ENCODE measurements around the gene MAPK8IP2. TPM values are rescaled to one million over a fixed set of nuclear protein-coding genes. Genes with fewer than 3 reads are reported as not detected.
"Not testable (repeated sequence)": the region's sequence is repeated elsewhere in the genome, so short reads cannot be mapped to it uniquely, and the experiment has no call there.

MAPK8IP2 gene
- total RNA-seq, 4 donors from 2014 or later = 3.0 to 6.1 (median 4.8) TPM

DNA sequence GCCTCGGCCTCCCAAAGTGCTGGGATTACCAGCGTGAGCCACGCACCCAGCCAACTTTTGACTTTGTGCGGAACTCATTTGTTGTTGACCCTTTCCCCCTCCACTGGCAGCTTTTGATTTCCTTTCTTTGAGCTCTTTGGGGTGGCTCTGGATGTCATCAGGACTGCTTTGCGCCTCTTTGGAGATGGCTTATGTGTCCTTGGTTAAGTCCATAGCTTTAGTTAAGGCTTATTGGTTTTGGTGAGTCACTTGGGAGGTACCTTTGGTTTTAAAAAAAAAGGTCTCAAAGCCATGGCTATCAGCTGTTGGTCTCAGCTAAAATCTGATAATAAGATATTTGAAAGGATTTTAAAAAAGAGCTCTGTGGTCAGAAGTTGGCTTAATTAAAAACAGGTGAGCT lies 32.5 kb downstream of the MAPK8IP2 start:
- Histone ChIP-seq H3K27me3 (no peaks in the 10 kb centered on the region), H3K9me3 (no peaks in the 10 kb centered on the region), H3K4me3 (no peak overlapping the region), H3K27ac (no peak overlapping the region), H3K4me1 (peaks cover 0 to 8% (median 7%) of the 10 kb centered on the region in 4 donors), H3K36me3 (no peaks in the 10 kb centered on the region)
- 64 to 77% methylated on average over 5 of the region's 5 CpGs for WGBS, 2 donors
- TF ChIP-seq, protein P1, sequence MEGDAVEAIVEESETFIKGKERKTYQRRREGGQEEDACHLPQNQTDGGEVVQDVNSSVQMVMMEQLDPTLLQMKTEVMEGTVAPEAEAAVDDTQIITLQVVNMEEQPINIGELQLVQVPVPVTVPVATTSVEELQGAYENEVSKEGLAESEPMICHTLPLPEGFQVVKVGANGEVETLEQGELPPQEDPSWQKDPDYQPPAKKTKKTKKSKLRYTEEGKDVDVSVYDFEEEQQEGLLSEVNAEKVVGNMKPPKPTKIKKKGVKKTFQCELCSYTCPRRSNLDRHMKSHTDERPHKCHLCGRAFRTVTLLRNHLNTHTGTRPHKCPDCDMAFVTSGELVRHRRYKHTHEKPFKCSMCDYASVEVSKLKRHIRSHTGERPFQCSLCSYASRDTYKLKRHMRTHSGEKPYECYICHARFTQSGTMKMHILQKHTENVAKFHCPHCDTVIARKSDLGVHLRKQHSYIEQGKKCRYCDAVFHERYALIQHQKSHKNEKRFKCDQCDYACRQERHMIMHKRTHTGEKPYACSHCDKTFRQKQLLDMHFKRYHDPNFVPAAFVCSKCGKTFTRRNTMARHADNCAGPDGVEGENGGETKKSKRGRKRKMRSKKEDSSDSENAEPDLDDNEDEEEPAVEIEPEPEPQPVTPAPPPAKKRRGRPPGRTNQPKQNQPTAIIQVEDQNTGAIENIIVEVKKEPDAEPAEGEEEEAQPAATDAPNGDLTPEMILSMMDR (IDR thresholded peaks at IDR 0.05) = no peak
- TF ChIP-seq POLR2A (IDR thresholded peaks at IDR 0.05) (no peak), EP300 (IDR thresholded peaks at IDR 0.05) (no peak)
- DNase-seq (ENCODE audit: low spot score in 2 of 2) = no peak

DNA sequence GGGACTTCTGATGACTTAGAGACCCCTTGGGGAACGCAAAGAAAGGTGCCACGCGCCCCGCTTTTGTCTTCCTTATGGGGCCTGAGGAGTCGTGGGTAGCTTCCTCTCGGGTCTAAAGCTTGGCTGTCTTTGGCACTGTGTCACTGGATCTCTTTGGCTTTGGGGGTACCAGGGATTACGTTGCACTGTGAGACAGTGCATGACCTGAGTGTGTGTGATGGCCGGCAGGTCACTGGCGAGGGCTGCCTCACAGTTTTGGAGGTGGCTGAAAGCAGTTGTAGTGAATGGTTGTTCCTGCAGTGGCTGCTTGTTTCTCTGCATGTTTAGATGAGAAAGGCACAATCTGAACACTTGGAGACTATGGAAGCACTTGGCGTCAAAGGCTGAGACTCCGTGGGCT lies 33.2 kb downstream of the MAPK8IP2 start:
- H3K4me3 ChIP-seq = no peak overlapping the region
- WGBS, 2 donors = 76 to 79% methylated on average over 11 of the region's 11 CpGs
- H3K27ac ChIP-seq = no peak overlapping the region
- DNase-seq (ENCODE audit: low spot score in 2 of 2) = no peak
- peaks cover 0 to 3% (median 2%) of the 10 kb centered on the region in 4 donors for H3K4me1 ChIP-seq
- H3K36me3 ChIP-seq = no peaks in the 10 kb centered on the region
- TF ChIP-seq, protein P1 (IDR thresholded peaks at IDR 0.05) = no peak
- no peak for TF ChIP-seq EP300 (IDR thresholded peaks at IDR 0.05)
- H3K9me3 ChIP-seq = no peaks in the 10 kb centered on the region
- H3K27me3 ChIP-seq = no peaks in the 10 kb centered on the region

DNA sequence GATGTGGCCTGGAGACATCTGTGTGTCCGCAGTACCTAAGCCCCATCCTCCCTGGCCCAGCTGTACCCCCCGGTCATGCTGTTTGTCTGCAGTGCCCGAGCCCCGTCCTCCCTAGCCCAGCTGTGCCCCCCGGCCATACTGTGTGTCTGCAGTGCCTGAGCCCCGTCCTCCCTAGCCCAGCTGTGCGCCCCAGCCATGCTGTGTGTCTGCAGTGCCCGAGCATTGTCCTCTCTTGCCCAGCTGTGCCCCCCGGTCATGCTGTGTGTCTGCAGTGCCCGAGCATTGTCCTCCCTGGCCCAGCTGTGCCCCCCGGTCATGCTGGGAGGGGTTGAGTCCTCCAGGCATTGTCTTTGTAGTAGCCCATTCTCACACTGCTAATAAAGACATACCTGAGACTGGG lies 35.0 kb downstream of the MAPK8IP2 start:
- DNase-seq (ENCODE audit: low spot score in 2 of 2) = no peak
- Histone ChIP-seq H3K27me3 (no peaks in the 10 kb centered on the region), H3K9me3 (no peaks in the 10 kb centered on the region), H3K4me1 (no peaks in the 10 kb centered on the region), H3K36me3 (no peaks in the 10 kb centered on the region), H3K4me3 (no peak overlapping the region), H3K27ac (no peak overlapping the region)
- TF ChIP-seq EP300 (IDR thresholded peaks at IDR 0.05) (no peak), POLR2A (IDR thresholded peaks at IDR 0.05) (no peak)
- TF ChIP-seq, protein P1 (IDR thresholded peaks at IDR 0.05) = no peak
- 92% methylated on average over 11 of the region's 11 CpGs for WGBS, 2 donors

DNA sequence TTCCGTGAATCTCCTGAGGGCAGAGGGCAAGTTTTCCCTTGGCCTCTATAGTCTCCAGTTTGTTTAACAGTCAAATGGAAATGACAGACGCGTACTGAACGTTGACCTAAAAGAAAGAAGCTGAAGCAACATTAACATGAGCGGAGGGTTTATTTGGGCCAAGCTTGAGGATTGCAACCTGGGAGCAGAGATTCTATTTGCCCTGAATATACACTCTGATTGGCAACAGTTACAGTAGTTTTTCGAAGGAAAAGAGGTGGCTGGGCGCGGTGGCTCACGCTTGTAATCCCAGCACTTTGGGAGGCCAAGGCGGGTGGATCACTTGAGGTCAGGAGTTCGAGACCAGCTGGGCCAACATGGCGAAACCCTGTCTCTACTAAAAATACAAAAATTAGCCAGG lies 39.7 kb downstream of the MAPK8IP2 start:
- not testable (repeated sequence) for H3K4me3 ChIP-seq; DNase-seq (ENCODE audit: low spot score in 2 of 2); H3K9me3 ChIP-seq; H3K36me3 ChIP-seq; H3K27ac ChIP-seq
- Histone ChIP-seq H3K4me1 (peaks cover 0 to 16% (median 11%) of the 10 kb centered on the region in 4 donors), H3K27me3 (peaks cover 0 to 16% of the 10 kb centered on the region in 2 donors)
- WGBS, 2 donors = 94 to 95% methylated on average over 12 of the region's 12 CpGs

DNA sequence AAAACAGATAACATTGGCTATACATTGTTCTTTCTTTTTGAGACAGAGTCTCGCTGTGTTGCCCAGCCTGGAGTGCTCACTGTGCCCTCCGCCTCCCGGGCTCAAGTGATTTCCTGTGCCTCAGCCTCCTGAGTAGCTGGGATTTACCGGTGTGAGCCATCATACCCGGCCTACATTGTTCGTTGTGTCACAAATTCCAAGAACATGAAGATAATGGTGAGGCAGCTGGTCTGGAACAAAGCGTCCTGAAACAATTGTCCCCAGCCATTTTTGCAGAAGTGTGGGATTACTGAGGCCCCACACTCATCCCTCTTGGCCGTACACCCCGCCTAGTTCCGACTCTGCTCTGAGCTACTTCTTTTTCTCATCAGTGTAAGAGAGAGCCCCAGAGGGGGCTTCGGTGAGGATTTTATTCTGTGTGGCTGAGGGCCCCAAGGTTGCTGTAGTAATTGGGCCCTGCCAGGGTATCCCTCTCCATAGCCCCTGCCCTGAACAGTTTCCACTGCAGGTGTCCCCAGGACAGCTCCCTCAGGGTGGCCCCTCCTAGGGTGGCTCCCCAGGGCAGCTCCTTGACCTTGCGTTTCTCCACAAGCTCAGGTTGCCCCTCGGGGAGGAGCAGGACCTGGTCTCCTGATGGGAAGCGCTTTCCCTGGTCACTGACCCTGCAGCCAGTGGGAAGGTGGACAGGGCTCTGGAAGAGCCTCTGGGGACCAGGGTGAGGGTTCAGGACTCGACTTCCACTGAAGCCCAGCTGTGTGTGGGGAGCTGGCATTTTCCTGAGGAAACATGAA lies 40.5 kb downstream of the MAPK8IP2 start:
- H3K36me3 ChIP-seq = no peaks in the 10 kb centered on the region
- H3K4me3 ChIP-seq = no peak overlapping the region
- TF ChIP-seq EP300 (IDR thresholded peaks at IDR 0.05) = peak in 1 of 2 donors; percentile 26
- TF ChIP-seq, protein P1 (IDR thresholded peaks at IDR 0.05) = no peak
- no peaks in the 10 kb centered on the region for H3K9me3 ChIP-seq
- peaks cover 0 to 22% of the 10 kb centered on the region in 2 donors for H3K27me3 ChIP-seq
- H3K4me1 ChIP-seq = peaks cover 0 to 16% (median 11%) of the 10 kb centered on the region in 4 donors
- DNase-seq (ENCODE audit: low spot score in 2 of 2) = no peak
- peak overlapping the region in 1 of 4 donors; percentile 44 for H3K27ac ChIP-seq
- WGBS, 2 donors = 73 to 80% methylated on average over 15 of the region's 15 CpGs
